Activated naive CD8-positive, alpha-beta T cell treated with anti-CD3 and anti-CD28 coated beads, Interleukin-2, amount 50 U/mL, for 16 hours (primary cell): ENCODE measurements around the gene MAPK8IP1.
"Not testable (repeated sequence)": the region's sequence is repeated elsewhere in the genome, so short reads cannot be mapped to it uniquely, and the experiment has no call there.

Source experiments
- DNase-seq: peaks from one replicate; pipeline ENCODE4 v3.0.0-alpha.2; 2020; ENCODE audit warnings: low read depth, low spot score

MAPK8IP1 gene

DNA sequence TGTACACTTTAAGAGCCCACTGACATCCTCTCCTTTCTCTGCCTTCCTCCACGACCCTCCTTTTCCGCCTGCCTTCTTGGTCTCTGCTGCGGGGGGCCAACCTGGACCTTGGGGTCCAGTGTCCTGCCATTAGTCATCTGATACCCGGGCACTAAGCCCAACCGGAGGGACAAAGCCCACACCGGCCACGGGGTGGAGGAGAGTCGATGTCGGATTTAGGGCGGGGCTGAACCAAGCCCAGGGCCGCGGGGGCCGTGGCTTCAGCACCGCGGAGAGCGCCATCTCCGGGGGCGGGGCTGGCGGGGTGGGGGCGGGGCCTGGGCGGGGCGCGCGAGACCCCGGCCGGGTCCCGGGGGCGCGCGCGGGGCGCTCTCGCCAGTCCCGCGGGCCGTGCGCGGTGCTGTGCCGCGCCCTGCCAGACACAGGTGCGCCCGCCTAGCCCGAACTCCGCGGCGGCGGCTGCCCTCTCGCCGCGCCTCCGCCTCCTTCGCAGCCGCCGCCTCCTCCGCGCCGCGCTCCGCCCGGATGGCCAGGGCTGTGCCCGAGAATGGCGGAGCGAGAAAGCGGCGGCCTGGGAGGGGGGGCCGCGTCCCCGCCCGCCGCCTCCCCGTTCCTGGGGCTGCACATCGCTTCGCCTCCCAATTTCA, at the start of gene MAPK8IP1:
Gene MAPK8IP1, plus strand, starts transcription at position 378 of the 647 bp plus-strand sequence. Its CDS starts 170 bp downstream, at position 548.
- no peak for DNase-seq

GRCh38 chr11:45839204-45839603, 46.2 kb upstream of the MAPK8IP1 start:
- DNase-seq: no peak

DNA sequence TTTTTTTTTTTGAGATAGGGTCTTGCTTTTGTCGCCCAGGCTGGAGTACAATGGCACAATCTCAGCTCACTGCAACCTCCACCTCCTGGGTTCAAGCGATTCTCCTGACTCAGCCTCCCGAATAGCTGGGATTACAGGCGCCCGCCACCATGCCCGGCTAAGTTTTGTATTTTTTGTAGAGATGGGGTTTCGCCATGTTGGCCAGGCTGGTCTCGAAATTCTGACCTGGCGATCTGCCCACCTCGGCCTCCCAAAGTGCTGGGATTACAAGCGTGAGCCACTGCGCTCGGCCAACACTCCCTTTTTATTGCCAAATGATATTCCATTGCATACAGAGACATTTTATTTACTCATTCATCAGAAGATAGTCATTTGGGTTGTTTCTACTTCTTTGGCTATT, 45.2 kb upstream of the MAPK8IP1 start:
- DNase-seq: not testable (repeated sequence)

DNA sequence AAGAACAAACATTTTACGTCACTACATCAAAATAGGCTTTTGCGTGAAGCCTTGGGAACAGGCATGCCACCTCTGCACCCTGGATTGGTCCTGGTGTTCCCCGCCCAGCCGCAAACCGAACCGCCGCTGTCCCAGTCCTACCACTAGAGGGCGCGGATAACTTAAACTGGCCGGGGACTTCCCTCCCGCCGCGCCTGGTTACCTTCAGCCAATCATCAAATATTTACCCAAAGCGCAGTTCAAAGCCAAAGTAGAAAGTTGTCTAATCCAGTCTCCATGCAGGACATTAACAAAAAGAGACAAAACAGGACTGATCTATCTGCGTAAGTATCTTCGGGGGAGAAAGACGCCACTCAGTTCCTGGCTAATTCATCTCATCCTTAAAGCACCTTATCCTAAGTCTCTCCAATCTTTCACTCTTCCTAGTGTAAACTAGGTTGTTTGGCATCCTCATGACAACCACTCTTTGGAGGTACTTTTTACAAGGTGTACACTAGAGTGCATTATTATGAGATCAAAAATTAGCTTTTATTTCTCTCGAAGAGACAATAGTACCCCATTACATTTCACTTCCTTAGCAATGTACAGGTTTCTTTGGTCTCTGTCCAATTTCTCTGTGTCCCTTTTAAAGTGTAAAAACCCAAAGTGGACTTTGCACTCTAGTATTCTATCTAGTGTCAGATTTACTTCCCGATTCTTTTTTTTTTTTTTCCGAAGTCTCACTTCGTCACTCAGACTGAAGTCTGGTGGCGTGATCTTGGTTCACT, 42.1 kb upstream of the MAPK8IP1 start:
- peak; percentile 75 for DNase-seq

DNA sequence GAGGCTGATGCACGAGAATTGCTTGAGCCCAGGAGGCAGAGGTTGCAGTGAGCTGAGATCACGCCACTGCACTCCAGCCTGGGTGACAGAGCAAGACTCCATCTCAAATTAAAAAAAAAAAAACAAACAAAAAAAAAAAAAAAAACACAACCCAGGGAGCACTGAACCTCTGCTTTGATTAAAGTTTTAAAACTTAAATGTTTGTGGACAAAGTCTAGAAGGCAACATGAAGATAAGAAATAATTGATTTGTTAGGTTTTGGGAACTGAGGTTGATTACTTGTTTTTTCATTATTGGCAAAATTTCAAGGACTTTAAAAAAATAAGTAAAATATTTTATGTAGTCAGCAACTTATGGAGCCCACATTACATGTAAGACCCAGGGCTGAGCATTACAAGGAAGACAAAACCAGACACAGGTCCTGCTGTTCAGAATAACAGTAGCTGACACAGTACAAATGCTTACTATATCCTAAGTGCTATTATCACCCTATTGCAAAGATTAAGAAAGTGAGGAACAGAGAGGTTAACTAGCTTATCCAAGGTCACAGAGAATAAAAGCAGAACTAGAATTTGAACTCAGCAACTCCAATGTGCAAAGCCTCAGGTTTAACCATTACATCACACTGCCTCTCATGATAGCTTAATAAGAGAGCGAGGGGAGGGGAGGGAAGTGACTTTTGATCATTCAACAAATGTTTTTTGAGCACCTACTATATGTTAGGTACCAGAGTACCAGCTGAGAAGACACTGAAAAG, 40.5 kb upstream of the MAPK8IP1 start:
- DNase-seq: no peak

DNA sequence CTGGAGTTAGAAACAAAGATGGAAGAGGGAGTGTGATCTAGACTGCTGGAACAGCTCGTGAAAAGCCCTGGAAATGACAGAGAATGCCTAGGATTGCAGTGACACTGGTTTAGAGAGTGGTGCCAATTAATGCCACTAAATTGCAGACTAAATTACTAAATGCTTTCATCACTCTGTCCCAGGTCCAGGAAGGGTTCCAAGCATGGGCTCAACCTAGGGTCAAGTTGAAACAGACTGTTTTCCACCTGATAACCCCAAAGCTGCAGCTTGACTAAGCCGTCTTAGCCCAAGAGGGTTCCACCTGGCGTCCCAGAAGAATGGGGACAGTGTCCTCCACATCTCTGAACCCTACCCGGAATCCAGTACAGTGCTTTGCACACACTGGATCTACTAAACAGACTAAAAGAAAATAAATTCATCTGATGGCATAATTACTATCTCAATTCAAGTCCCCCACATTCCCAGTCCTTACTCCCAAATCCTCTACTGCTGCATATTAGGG, 39.2 kb upstream of the MAPK8IP1 start:
- no peak for DNase-seq

GRCh38 chr11:45846974-45847910, 38.2 kb upstream of the MAPK8IP1 start, which contains the start of gene CRY2:
TSS of gene CRY2 (plus strand) at chr11:45847475. CDS start at chr11:45847491, 16 bp downstream.
- DNase-seq: peak; percentile 96

GRCh38 chr11:45847911-45848316, 37.5 kb upstream of the MAPK8IP1 start:
- no peak for DNase-seq

GRCh38 chr11:45848654-45849081, 36.8 kb upstream of the MAPK8IP1 start:
- no peak for DNase-seq

- no peak for DNase-seq
These were observed 35.0 kb upstream of the MAPK8IP1 start for GRCh38 chr11:45850446-45850845.

GRCh38 chr11:45851228-45851627, 34.2 kb upstream of the MAPK8IP1 start:
- no peak for DNase-seq

DNA sequence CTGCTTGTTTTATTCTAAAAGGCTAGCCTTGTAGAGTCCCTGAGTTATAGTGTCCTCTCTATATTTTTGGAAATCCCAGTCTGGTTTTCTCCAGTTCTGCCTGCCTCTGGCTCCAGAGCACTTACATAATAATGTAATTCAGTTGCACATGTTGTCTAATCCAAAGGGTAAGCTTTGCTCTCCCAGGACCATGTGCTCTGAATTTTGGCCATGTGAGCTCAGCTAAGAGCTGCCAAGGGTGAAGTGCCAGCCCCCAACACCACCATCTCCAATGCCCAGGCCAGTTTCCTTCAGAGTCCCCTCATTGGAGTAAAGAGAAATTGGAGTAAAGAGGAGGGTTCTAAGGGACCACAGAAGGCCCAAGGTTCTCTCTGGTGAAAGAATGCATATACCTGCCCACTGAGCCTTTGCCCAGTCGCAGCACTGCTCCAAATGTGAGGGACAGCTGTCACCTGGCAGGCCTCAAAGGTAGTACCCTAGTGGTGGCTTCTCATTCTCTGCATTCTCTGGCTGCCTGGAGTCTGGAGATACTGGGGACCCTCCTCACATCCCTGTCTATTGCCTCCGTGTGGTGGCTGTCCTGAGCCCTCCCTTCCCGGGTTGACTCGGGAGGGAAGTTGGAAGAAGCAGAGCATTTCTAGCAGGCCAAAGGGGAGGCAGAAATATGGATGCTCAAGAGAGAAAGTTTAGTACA, 33.3 kb upstream of the MAPK8IP1 start:
- DNase-seq: no peak

- DNase-seq: no peak
These were observed 32.7 kb upstream of the MAPK8IP1 start for GRCh38 chr11:45852712-45853101.

DNA sequence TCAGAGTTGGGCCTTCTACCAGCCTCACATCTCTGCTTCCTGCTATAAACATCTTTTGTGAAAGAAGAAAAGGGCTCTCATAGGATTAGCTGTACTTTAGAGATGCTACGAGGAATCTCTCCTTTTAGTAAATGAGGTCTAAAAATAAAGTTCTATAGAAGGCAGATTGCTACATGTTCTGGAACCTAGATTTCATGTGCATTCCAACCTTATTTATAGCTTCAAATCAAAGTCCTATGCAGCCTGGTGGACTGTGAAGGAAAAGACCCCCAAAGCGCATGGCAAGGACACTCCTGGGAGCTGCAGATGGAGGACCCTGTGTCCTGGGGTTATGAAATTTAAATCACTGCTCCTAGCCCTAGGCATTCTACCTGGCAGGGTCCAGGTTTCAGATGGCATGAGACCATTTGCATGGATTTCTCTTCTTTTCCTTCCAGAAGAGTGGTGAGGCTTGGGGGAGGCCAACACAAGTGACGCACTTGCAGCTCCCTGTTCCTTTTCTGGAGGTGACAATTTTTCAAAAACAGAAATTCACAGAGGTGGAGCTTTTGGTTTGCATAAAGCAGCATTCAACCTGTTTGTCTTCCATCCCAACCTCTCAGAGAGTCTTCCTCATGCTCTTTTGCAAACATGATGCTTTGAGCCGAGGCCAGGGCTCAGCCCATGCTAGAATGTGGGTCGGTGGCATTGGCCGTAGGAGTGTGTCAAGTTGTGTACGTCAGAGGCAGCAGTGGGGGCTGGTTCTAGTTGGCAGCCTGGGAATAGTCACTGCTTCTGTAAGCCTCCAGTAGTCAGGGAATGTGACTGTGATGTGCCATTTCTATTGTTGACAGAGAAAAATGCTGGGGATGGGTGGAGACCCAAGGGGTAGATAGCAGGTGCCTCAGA, 31.9 kb upstream of the MAPK8IP1 start:
- no peak for DNase-seq

DNA sequence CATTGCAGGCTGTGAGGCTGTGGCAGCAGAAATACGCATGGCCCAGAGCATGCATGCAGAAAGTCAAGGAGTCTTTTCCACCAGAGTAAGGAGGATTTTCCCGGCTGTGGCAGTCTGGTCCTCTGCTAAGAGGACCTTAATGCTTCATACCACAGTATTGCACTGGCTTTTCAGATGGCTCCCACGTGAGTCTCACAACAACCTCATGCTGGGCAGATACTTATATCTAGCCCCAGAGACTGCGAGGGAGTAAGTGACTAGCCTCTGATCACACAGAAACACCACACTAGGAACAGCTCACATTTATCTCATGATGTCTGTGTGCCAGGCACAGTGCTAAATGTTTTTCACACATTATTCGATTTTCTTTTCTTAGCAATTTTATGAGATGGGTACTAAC, 30.1 kb upstream of the MAPK8IP1 start:
- no peak for DNase-seq

DNA sequence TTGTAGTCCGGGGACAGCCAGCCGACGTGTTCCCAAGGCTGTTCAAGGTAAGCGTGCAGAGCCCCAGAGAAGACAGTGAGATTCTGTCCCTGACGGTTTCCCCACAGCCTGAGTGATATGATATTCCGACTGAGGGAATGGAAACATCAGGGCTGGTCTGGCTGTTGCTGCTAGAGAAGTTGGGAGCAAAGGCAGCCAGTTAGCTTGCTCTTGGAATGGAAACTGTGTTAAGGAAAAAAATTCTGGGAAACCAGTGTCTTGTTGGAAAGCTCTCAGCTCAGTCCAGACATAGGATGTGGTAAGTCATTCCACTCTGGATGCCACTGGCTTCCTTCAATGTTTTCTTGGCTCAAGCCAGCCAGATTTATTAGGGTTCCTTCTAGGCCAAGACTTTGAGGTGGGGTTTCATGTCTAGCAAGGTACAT, 29.4 kb upstream of the MAPK8IP1 start:
- no peak for DNase-seq

GRCh38 chr11:45857961-45858474, 27.4 kb upstream of the MAPK8IP1 start:
- DNase-seq: no peak

DNA sequence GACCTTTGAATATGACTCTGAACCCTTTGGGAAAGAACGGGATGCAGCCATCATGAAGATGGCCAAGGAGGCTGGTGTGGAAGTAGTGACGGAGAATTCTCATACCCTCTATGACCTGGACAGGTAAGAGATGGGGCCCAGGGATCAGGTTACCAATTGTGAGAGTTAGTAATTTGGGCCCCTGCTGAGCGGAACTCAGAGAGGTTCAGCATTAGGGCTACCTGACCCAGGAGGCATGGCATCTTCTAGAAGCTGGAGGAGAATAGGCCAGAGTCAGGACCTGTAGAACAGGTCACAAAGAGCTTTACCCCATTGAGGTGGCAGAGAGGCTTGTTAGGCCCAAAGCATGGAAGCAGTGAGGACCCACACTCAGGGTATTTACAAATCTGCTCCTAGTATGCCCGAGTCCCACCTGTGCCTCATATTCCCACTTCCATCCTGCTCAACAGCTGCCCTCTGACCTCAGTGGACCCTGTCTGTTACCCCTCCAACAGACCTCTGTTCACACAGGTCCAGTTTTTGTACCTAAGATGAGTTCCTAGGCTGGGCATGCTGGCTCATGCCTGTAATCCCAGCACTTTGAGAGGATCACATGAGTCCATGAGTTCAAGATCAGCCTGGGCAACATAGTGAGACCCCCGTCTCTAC, 26.6 kb upstream of the MAPK8IP1 start:
- DNase-seq: no peak
